ENCODE results near the gene PRSS12.
"Not testable (repeated sequence)": the region's sequence is repeated elsewhere in the genome, so short reads cannot be mapped to it uniquely, and the experiment has no call there.

GRCh38 chr4:118392509-118392908 lies 39.7 kb upstream of the PRSS12 start:
- not testable (repeated sequence) for TF ChIP-seq ZFP30 (CRISPR knock-in tag; IDR thresholded peaks at IDR 0.05); BACH2 (CRISPR knock-in tag; IDR thresholded peaks at IDR 0.05; ENCODE audit: borderline replicate concordance); ARNTL (CRISPR knock-in tag; IDR thresholded peaks at IDR 0.05; ENCODE audit: borderline replicate concordance, low read depth); TCF4 (CRISPR knock-in tag; IDR thresholded peaks at IDR 0.05; ENCODE audit: borderline replicate concordance); RARB (CRISPR knock-in tag; IDR thresholded peaks at IDR 0.05); ZC3H10 (CRISPR knock-in tag; IDR thresholded peaks at IDR 0.05); CREB5 (CRISPR knock-in tag; IDR thresholded peaks at IDR 0.05; ENCODE audit: low read depth); ESRRG (CRISPR knock-in tag; IDR thresholded peaks at IDR 0.05)
- TF ChIP-seq, protein P1, sequence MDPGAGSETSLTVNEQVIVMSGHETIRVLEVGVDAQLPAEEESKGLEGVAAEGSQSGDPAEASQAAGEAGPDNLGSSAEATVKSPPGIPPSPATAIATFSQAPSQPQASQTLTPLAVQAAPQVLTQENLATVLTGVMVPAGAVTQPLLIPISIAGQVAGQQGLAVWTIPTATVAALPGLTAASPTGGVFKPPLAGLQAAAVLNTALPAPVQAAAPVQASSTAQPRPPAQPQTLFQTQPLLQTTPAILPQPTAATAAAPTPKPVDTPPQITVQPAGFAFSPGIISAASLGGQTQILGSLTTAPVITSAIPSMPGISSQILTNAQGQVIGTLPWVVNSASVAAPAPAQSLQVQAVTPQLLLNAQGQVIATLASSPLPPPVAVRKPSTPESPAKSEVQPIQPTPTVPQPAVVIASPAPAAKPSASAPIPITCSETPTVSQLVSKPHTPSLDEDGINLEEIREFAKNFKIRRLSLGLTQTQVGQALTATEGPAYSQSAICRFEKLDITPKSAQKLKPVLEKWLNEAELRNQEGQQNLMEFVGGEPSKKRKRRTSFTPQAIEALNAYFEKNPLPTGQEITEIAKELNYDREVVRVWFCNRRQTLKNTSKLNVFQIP (CRISPR knock-in tag; IDR thresholded peaks at IDR 0.05; ENCODE audit: borderline replicate concordance, low read depth), result not testable (repeated sequence)
- TF ChIP-seq, protein P2, sequence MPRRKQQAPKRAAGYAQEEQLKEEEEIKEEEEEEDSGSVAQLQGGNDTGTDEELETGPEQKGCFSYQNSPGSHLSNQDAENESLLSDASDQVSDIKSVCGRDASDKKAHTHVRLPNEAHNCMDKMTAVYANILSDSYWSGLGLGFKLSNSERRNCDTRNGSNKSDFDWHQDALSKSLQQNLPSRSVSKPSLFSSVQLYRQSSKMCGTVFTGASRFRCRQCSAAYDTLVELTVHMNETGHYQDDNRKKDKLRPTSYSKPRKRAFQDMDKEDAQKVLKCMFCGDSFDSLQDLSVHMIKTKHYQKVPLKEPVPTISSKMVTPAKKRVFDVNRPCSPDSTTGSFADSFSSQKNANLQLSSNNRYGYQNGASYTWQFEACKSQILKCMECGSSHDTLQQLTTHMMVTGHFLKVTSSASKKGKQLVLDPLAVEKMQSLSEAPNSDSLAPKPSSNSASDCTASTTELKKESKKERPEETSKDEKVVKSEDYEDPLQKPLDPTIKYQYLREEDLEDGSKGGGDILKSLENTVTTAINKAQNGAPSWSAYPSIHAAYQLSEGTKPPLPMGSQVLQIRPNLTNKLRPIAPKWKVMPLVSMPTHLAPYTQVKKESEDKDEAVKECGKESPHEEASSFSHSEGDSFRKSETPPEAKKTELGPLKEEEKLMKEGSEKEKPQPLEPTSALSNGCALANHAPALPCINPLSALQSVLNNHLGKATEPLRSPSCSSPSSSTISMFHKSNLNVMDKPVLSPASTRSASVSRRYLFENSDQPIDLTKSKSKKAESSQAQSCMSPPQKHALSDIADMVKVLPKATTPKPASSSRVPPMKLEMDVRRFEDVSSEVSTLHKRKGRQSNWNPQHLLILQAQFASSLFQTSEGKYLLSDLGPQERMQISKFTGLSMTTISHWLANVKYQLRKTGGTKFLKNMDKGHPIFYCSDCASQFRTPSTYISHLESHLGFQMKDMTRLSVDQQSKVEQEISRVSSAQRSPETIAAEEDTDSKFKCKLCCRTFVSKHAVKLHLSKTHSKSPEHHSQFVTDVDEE (CRISPR knock-in tag; IDR thresholded peaks at IDR 0.05), result not testable (repeated sequence)
